Measurements from ENCODE around the gene SMO. TPM values are rescaled to one million over a fixed set of nuclear protein-coding genes. Genes with fewer than 3 reads are reported as not detected.

SMO gene
- total RNA-seq, 2 experiments from 2014 or later = not detected

DNA sequence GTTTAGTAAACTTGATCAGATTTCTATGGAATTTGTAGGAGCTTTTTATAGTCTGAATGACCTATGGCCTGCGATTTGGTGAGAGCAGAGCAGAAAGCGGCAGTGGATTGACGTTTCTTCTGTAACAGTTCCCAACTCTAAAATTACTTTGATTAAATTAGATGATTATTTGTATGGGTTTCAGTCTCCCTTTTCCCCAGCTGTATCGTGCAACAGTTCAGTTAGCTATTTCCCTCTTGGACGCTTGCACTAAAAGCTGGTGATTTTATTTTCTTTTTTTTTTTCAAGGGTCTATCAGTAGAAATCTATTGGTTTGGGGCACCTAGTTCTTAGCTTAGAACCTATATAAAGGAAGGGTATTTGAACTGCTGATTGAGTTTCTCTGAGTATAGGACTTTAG is 43.2 kb downstream of the SMO start:
- no peak overlapping the region for H3K4me3 Mint-ChIP-seq
- ATAC-seq (ENCODE audit: poor library complexity) (no peak), DNase-seq (no peak)
- intact Hi-C loops (cut with DNase I, micrococcal nuclease) = no loop called here
- H3K36me3 ChIP-seq (ENCODE audit: insufficient read depth, low read length) = no peaks in the 10 kb centered on the region
- ChIA-PET CTCF (interaction anchor here (0.9 kb wide), 1 partner anchor 38 kb away, joined by 4 read pairs; no protein-coding TSS in a partner anchor), POLR2A (interaction anchor here (0.6 kb wide), 1 partner anchor 11 kb away, joined by 3 read pairs; no protein-coding TSS in a partner anchor)
- TF ChIP-seq, protein P1, sequence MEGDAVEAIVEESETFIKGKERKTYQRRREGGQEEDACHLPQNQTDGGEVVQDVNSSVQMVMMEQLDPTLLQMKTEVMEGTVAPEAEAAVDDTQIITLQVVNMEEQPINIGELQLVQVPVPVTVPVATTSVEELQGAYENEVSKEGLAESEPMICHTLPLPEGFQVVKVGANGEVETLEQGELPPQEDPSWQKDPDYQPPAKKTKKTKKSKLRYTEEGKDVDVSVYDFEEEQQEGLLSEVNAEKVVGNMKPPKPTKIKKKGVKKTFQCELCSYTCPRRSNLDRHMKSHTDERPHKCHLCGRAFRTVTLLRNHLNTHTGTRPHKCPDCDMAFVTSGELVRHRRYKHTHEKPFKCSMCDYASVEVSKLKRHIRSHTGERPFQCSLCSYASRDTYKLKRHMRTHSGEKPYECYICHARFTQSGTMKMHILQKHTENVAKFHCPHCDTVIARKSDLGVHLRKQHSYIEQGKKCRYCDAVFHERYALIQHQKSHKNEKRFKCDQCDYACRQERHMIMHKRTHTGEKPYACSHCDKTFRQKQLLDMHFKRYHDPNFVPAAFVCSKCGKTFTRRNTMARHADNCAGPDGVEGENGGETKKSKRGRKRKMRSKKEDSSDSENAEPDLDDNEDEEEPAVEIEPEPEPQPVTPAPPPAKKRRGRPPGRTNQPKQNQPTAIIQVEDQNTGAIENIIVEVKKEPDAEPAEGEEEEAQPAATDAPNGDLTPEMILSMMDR (IDR thresholded peaks at IDR 0.05) = no peak
- no peaks in the 10 kb centered on the region for H3K9me3 Mint-ChIP-seq
- no peak overlapping the region for H3K27ac Mint-ChIP-seq
- H3K9me3 ChIP-seq (ENCODE audit: control insufficient read depth in 1 of 2, insufficient read depth in 1 of 2, low read length in 2 of 2) = no peaks in the 10 kb centered on the region
- H3K27me3 ChIP-seq (ENCODE audit: control insufficient read depth in 1 of 2, insufficient read depth in 2 of 2, low read length in 2 of 2) = no peaks in the 10 kb centered on the region
- H3K4me1 Mint-ChIP-seq (ENCODE audit: low read depth) = peaks cover 50% of the 10 kb centered on the region
- peaks cover 8% of the 10 kb centered on the region for H3K36me3 Mint-ChIP-seq (ENCODE audit: low read depth)
- H3K4me1 ChIP-seq (ENCODE audit: insufficient read depth, low read length) = no peaks in the 10 kb centered on the region
- no peak overlapping the region for H3K4me3 ChIP-seq (ENCODE audit: low read length)
- H3K27me3 Mint-ChIP-seq = no peaks in the 10 kb centered on the region
- no peak overlapping the region for H3K27ac ChIP-seq (ENCODE audit: low read depth in 1 of 2, low read length in 2 of 2)

DNA sequence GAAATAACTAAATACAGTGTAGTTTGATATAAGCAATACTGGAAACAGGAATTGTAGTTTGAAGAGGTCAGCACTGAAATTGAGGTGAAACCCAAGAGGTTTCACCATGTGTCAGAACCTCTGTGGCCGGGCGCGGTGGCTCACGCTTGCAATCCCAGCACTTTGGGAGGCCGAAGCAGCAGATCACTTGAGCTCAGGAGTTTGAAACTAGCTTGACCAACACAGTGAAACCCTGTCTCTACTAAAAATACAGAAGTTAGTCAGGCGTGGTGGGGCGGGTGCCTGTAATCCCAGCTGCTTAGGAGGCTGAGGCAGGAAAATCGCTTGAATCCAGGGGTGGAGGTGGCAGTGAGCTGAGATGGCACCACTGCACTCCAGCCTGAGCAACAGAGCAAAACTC is 50.1 kb downstream of the SMO start:
- Mint-ChIP-seq H3K9me3 (no peaks in the 10 kb centered on the region), H3K27me3 (no peaks in the 10 kb centered on the region), H3K36me3 (ENCODE audit: low read depth) (peaks cover 12% of the 10 kb centered on the region), H3K4me3 (no peak overlapping the region), H3K4me1 (ENCODE audit: low read depth) (peaks cover 18% of the 10 kb centered on the region), H3K27ac (no peak overlapping the region)
- H3K9me3 ChIP-seq (ENCODE audit: control insufficient read depth in 1 of 2, insufficient read depth in 1 of 2, low read length in 2 of 2) = no peaks in the 10 kb centered on the region
- H3K4me3 ChIP-seq (ENCODE audit: low read length) = no peak overlapping the region
- CTCF ChIA-PET = interaction anchor here (1.0 to 1.3 kb wide), 3 partner anchors 9 to 28 kb away, joined by 3 to 5 read pairs (median 4); no protein-coding TSS in a partner anchor
- no peaks in the 10 kb centered on the region for H3K36me3 ChIP-seq (ENCODE audit: insufficient read depth, low read length)
- POLR2A ChIA-PET = interaction anchor here (1.4 kb wide), 1 partner anchor 13 kb away, joined by 3 read pairs; no protein-coding TSS in a partner anchor
- no peaks in the 10 kb centered on the region for H3K27me3 ChIP-seq (ENCODE audit: control insufficient read depth in 1 of 2, insufficient read depth in 2 of 2, low read length in 2 of 2)
- DNase-seq (no peak), ATAC-seq (ENCODE audit: poor library complexity) (no peak)
- intact Hi-C loops (cut with DNase I, micrococcal nuclease) = no loop called here
- no peak overlapping the region for H3K27ac ChIP-seq (ENCODE audit: low read depth in 1 of 2, low read length in 2 of 2)
- TF ChIP-seq, protein P1 (IDR thresholded peaks at IDR 0.05) = no peak
- no peaks in the 10 kb centered on the region for H3K4me1 ChIP-seq (ENCODE audit: insufficient read depth, low read length)

DNA sequence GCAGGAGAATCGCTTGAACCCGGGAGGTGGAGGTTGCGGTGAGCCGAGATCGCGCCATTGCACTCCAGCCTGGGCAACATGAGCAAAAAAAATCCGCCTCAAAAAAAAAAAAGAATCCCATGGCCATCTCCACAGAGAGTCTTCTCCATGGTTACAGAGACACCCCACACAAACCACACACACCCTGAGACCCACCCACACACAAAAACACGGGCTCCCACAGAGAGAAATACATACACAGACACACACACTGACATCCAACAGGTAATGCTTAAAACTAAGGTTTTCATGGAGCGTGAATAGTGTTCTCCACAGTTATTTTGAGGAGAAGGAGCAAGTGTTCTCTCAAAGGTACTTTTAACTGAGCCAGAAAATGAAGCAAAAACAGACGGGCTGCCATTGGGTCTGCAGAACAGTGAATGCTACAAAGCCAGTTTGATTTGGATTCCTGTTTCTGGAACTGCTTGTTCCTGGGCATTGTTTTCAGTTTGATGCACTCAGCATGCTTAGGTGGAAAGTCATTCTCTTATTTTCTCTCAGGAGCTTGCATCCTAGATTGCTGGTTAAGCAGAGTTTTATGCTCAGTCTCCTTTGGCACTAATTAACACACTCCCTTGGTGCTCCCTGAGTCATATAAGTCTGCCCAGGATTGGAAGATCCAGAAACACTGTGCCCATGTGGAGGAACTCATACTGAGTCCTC is 51.8 kb downstream of the SMO start:
- DNase-seq = no peak
- Histone ChIP-seq H3K9me3 (ENCODE audit: control insufficient read depth in 1 of 2, insufficient read depth in 1 of 2, low read length in 2 of 2) (no peaks in the 10 kb centered on the region), H3K36me3 (ENCODE audit: insufficient read depth, low read length) (no peaks in the 10 kb centered on the region), H3K4me1 (ENCODE audit: insufficient read depth, low read length) (no peaks in the 10 kb centered on the region), H3K4me3 (ENCODE audit: low read length) (no peak overlapping the region), H3K27me3 (ENCODE audit: control insufficient read depth in 1 of 2, insufficient read depth in 2 of 2, low read length in 2 of 2) (no peaks in the 10 kb centered on the region), H3K27ac (ENCODE audit: low read depth in 1 of 2, low read length in 2 of 2) (no peak overlapping the region)
- Mint-ChIP-seq H3K36me3 (ENCODE audit: low read depth) (peaks cover 19% of the 10 kb centered on the region), H3K27ac (no peak overlapping the region), H3K4me3 (no peak overlapping the region), H3K9me3 (peaks cover 5% of the 10 kb centered on the region), H3K27me3 (no peaks in the 10 kb centered on the region), H3K4me1 (ENCODE audit: low read depth) (peaks cover 10% of the 10 kb centered on the region)
- CTCF ChIA-PET = interaction anchor here (0.6 to 1.3 kb wide), 2 partner anchors 14 to 1056 kb away, joined by 3 read pairs; no protein-coding TSS in a partner anchor
- no peak for ATAC-seq (ENCODE audit: poor library complexity)
- intact Hi-C loops (cut with DNase I, micrococcal nuclease) = no loop called here
- TF ChIP-seq, protein P1 (IDR thresholded peaks at IDR 0.05) = no peak
- POLR2A ChIA-PET = no interaction called here
